ENCODE results near the gene MED17.

The MED17 gene

GRCh38 chr11:93850594-93851018 lies 66.5 kb downstream of the MED17 start, which contains the start of gene VSTM5:
Gene VSTM5 (minus strand): TSS chr11:93850618. CDS start chr11:93850502, 116 bp downstream.
- no peak for DNase-seq

GRCh38 chr11:93852242-93852641 lies 68.2 kb downstream of the MED17 start:
- DNase-seq = no peak

GRCh38 chr11:93857413-93858120 lies 73.5 kb downstream of the MED17 start:
- no peak for DNase-seq

GRCh38 chr11:93858121-93858775 lies 74.2 kb downstream of the MED17 start:
- no peak for DNase-seq

DNA sequence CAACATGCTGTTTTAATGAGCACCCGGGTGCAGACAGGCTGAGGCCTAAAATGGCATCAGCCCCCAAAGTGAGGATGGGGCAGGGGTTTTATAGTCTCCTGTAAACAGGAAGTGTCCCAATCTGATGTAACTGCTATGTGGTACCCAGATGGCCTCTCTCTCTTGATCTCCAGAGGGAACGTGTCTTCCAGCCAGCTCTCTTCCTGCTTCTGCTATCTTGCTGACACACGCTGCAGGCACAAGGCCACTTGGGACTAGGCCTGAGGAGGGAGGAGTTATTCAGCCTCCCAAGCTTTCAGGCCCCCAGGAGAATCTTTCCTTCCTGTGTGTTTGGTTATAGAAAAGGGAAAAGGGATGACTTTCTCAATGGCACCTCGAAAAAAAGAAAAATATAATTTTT lies 77.7 kb downstream of the MED17 start:
- no peak for DNase-seq

Measured in NCI-H446 (cell line).